GM12801 (cell line): ENCODE measurements around the gene TTF2.

Experiments
- CTCF ChIP-seq: IDR thresholded peaks from one replicate; pipeline ENCODE4 v1.5.1; 2011; ENCODE audit warnings: control low read depth; ENCODE audit not compliant: insufficient read length; ENCODE audit errors: extremely low read depth

The TTF2 gene

GRCh38 chr1:117122330-117123025 is 62.4 kb downstream of the TTF2 start:
- TF ChIP-seq CTCF, result no peak

DNA sequence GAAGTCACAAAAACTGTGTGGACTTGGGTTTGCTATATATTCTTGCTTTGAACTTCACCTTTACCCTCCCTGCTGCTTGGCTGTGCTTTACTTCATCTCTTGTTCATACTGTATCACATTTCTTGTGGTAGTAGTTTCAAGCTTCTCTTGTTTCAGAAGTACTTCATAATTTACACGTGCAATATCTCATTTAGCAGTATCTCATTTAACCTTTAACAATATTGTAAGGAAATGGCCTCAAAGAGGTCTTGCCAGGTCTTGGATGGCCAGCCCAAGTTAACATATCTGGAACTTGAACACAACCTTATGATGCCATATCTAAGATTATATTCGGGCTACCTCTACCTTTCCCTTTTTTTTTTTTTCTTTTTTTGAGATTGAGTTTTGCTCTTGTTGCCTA is 63.1 kb downstream of the TTF2 start:
- TF ChIP-seq CTCF, result no peak

GRCh38 chr1:117124661-117125060 is 64.5 kb downstream of the TTF2 start:
- no peak for TF ChIP-seq CTCF

GRCh38 chr1:117127795-117128194 is 67.7 kb downstream of the TTF2 start:
- no peak for TF ChIP-seq CTCF

DNA sequence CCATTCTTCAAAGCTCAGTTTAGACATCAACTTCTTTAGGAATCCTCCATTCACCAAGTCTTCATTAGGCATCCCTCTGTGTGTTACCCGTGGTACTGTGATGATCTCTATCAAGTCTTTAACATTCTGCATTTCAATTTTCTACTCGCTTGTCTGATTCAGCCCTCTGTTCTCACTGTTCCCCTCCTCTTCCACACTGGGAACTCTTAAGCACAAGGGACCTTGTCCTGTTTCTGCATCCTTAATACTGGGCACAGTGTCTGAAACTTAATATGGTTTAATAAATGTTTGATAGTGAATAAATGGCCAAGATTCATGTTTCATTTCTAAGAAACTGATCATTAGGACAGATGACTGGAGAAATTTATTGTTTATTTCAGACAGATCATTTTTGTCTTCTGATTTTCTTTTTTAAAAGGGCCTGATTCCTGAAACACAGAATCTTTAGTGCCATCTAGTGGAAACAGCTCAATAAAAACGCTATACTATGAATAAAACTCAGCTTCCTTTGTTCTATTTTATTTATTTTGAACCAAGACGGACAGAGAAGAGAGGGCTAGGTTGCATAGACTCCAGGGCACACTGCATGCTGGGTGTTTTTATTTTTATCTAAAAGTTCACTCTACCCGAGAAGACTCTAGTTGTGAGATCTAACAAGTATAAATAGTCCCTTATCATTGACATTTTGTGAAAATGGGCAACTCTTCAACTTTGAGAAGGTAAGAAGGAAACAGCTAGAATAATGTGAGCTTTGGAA is 68.4 kb downstream of the TTF2 start:
- TF ChIP-seq CTCF, result no peak

GRCh38 chr1:117130526-117130925 is 70.4 kb downstream of the TTF2 start:
- TF ChIP-seq CTCF, result no peak

DNA sequence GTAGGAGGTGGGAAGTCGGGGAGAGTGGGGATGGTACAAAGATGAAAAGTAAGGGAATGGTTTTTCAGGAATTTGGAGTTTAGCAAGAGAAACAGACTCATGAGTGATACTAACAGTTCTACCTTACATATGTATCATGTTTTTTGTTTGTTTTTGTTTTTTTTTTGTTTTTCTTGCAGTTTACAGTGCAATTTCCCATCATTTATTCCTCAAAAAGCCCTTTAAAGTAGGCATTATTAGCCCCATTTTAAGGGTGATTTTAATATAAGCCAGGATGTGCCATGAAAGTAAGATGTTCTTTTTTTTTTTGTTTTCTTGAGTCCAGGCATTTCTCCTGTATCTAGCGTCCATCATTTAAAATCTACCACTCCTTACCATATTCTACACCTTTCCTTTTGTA is 75.2 kb downstream of the TTF2 start:
- TF ChIP-seq CTCF, result no peak
